ENCODE data around the gene PTPRM. TPM values are rescaled to one million over a fixed set of nuclear protein-coding genes. Genes with fewer than 3 reads are reported as not detected.

Gene PTPRM
- total and polyA plus RNA-seq, 2 donors (not counting 3 experiments of a cell fraction or from before 2014, with no cell fraction given): 37.4 to 43.7 TPM

DNA sequence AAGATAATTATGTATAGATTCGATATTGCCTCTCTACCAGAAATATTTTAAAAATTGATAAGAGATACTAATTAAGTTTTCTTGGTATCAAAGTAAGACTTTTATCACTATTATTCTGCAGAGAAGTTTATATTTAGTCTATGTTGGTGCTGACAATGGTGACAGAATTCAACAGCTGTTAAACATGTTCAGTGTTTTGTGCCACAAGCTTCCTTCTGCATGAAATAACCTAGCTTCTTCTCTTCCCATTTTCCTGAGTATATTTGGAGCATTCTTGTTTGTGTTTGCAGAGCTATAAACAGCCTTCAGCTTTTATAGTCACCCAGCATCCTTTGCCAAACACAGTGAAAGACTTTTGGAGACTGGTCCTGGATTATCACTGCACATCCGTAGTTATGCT is 812.9 kb downstream of the PTPRM start:
- Histone ChIP-seq H3K27ac (ENCODE audit: insufficient read depth, low read depth, low read length) (no peak overlapping the region), H3K4me2 (ENCODE audit: insufficient read depth, low read length) (no peak overlapping the region), H3K9ac (replicated peaks; ENCODE audit: extremely low read depth, insufficient read depth, low read length) (no peak overlapping the region), H3K27me3 (ENCODE audit: control insufficient read depth in 2 of 2, insufficient read depth in 2 of 2, low read length in 2 of 2) (no peaks in the 10 kb centered on the region), H3K36me3 (ENCODE audit: control insufficient read depth in 2 of 2, extremely low read depth in 1 of 2, insufficient read depth in 2 of 2, low read length in 2 of 2) (no peaks in the 10 kb centered on the region), H3K9me1 (replicated peaks; ENCODE audit: control insufficient read depth, extremely low read depth, insufficient read depth, low read length) (no peaks in the 10 kb centered on the region), H4K20me1 (replicated peaks; ENCODE audit: control insufficient read depth, extremely low read depth, insufficient read depth, low read length) (no peaks in the 10 kb centered on the region), H3K9me3 (replicated peaks; ENCODE audit: control insufficient read depth, insufficient read depth, low read length) (no peaks in the 10 kb centered on the region), H3K79me2 (ENCODE audit: control insufficient read depth, insufficient read depth, low read length) (no peaks in the 10 kb centered on the region), H2AFZ (ENCODE audit: low read depth, low read length) (no peak overlapping the region), H3K4me1 (ENCODE audit: control insufficient read depth, extremely low read depth, insufficient read depth, low read length) (no peaks in the 10 kb centered on the region), H3K4me3 (replicated peaks in 1 of 3; ENCODE audit: insufficient read depth in 1 of 3, low read depth in 1 of 3, low read length in 3 of 3) (no peak overlapping the region)
- dilution Hi-C loops (cut with MboI; ENCODE audit: extremely low pct_ligation_motif_present, low sequenced_read_pairs): no loop called here
- DNase-seq (ENCODE audit: low read depth, low spot score) (no peak), FAIRE-seq (no peak)
- ChIA-PET POLR2A (no interaction called here), CTCF (interaction anchor here (2.4 kb wide), 1 partner anchor 10 kb away, joined by 13 read pairs; no protein-coding TSS in a partner anchor)
- no TSS peak for BruUV-seq (replicated peaks)
- intact Hi-C loops (cut with micrococcal nuclease): no loop called here
- TF ChIP-seq POLR2A (IDR thresholded peaks at IDR 0.05; ENCODE audit: low read depth, low read length) (no peak), GATA2 (IDR thresholded peaks at IDR 0.05; ENCODE audit: insufficient read depth, insufficient read length, low read depth, low read length) (no peak)
- TF ChIP-seq, protein P1, sequence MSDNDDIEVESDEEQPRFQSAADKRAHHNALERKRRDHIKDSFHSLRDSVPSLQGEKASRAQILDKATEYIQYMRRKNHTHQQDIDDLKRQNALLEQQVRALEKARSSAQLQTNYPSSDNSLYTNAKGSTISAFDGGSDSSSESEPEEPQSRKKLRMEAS (IDR thresholded peaks at IDR 0.05; ENCODE audit: insufficient read depth, insufficient read length): no peak

DNA sequence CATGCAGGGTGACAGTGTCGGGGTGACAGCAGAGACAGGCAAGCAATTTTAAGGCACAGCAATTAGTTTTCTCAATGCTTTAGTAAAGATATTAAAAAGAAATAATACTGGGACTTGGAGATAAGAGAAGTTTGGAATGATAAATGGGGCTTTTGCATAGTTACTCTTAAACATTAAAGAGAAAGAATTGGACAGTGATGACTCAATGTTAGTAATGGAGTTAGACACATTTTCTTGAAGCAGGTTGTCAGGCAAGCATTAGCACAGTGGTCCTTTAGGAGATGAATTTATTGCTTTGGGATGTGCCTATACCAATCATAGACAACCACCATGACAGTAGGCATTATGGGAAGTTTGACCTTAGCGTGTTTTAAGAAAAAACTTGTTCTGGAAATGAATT is 813.8 kb downstream of the PTPRM start:
- H3K4me3 ChIP-seq (replicated peaks in 1 of 3; ENCODE audit: insufficient read depth in 1 of 3, low read depth in 1 of 3, low read length in 3 of 3): no peak overlapping the region
- dilution Hi-C loops (cut with MboI; ENCODE audit: extremely low pct_ligation_motif_present, low sequenced_read_pairs): no loop called here
- H3K79me2 ChIP-seq (ENCODE audit: control insufficient read depth, insufficient read depth, low read length): no peaks in the 10 kb centered on the region
- no peak overlapping the region for H2AFZ ChIP-seq (ENCODE audit: low read depth, low read length)
- TF ChIP-seq, protein P1 (IDR thresholded peaks at IDR 0.05; ENCODE audit: insufficient read depth, insufficient read length): no peak
- TF ChIP-seq POLR2A (IDR thresholded peaks at IDR 0.05; ENCODE audit: low read depth, low read length) (no peak), POLR2AphosphoS5 (IDR thresholded peaks at IDR 0.05; ENCODE audit: insufficient read depth, low read depth, low read length) (no peak), FOS (IDR thresholded peaks at IDR 0.05; ENCODE audit: borderline replicate concordance, insufficient read depth, low read length) (no peak), MYC (IDR thresholded peaks at IDR 0.05; ENCODE audit: low read depth, low read length) (no peak), EZH2 (IDR thresholded peaks at IDR 0.05; ENCODE audit: borderline replicate concordance, low read depth, low read length, severe bottlenecking) (no peak), JUN (IDR thresholded peaks at IDR 0.05; ENCODE audit: borderline replicate concordance, insufficient read depth, insufficient read length, low read depth) (no peak), GATA2 (IDR thresholded peaks at IDR 0.05; ENCODE audit: insufficient read depth, insufficient read length, low read depth, low read length) (no peak)
- TF ChIP-seq, protein P2, sequence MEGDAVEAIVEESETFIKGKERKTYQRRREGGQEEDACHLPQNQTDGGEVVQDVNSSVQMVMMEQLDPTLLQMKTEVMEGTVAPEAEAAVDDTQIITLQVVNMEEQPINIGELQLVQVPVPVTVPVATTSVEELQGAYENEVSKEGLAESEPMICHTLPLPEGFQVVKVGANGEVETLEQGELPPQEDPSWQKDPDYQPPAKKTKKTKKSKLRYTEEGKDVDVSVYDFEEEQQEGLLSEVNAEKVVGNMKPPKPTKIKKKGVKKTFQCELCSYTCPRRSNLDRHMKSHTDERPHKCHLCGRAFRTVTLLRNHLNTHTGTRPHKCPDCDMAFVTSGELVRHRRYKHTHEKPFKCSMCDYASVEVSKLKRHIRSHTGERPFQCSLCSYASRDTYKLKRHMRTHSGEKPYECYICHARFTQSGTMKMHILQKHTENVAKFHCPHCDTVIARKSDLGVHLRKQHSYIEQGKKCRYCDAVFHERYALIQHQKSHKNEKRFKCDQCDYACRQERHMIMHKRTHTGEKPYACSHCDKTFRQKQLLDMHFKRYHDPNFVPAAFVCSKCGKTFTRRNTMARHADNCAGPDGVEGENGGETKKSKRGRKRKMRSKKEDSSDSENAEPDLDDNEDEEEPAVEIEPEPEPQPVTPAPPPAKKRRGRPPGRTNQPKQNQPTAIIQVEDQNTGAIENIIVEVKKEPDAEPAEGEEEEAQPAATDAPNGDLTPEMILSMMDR (IDR thresholded peaks at IDR 0.05; ENCODE audit: extremely low read depth in 1 of 2, insufficient read depth in 1 of 2, low read depth in 1 of 2, low read length in 2 of 2): no peak
- no peaks in the 10 kb centered on the region for H3K27me3 ChIP-seq (ENCODE audit: control insufficient read depth in 2 of 2, insufficient read depth in 2 of 2, low read length in 2 of 2)
- BruUV-seq (replicated peaks): no TSS peak
- CTCF ChIA-PET: interaction anchor here (2.4 kb wide), 1 partner anchor 9 kb away, joined by 13 read pairs; no protein-coding TSS in a partner anchor
- H3K9me1 ChIP-seq (replicated peaks; ENCODE audit: control insufficient read depth, extremely low read depth, insufficient read depth, low read length): no peaks in the 10 kb centered on the region
- FAIRE-seq (no peak), DNase-seq (ENCODE audit: low read depth, low spot score) (no peak)
- H3K27ac ChIP-seq (ENCODE audit: insufficient read depth, low read depth, low read length): no peak overlapping the region
- POLR2A ChIA-PET: no interaction called here
- no peaks in the 10 kb centered on the region for H3K9me3 ChIP-seq (replicated peaks; ENCODE audit: control insufficient read depth, insufficient read depth, low read length)
- no peaks in the 10 kb centered on the region for H3K36me3 ChIP-seq (ENCODE audit: control insufficient read depth in 2 of 2, extremely low read depth in 1 of 2, insufficient read depth in 2 of 2, low read length in 2 of 2)
- H3K4me1 ChIP-seq (ENCODE audit: control insufficient read depth, extremely low read depth, insufficient read depth, low read length): no peaks in the 10 kb centered on the region
- no peaks in the 10 kb centered on the region for H4K20me1 ChIP-seq (replicated peaks; ENCODE audit: control insufficient read depth, extremely low read depth, insufficient read depth, low read length)
- intact Hi-C loops (cut with micrococcal nuclease): no loop called here
- no peak overlapping the region for H3K4me2 ChIP-seq (ENCODE audit: insufficient read depth, low read length)
- no peak overlapping the region for H3K9ac ChIP-seq (replicated peaks; ENCODE audit: extremely low read depth, insufficient read depth, low read length)

All from endothelial cell of umbilical vein (primary cell).